ENCODE results near the gene NCOA3.
"Not testable (repeated sequence)": the region's sequence is repeated elsewhere in the genome, so short reads cannot be mapped to it uniquely, and the experiment has no call there.

The NCOA3 gene

DNA sequence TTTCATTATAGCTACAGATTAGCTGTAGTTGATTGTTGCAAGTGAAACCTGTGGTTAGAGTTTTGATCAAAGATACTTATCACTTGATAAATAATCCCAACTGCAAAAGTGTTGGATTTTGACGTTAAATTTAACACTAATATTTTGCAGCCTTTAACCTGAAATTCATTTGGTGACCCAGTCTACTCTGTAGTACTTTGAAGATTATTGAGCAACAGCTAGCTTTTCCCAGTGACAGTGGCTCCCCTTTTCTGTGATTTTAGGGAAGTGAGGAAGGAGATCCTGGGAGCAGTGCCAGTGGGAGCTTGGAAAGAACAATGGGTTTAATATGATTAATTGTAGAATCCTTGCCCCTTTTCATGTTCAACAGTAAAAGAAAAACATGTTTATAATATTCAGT is 76.9 kb downstream of the NCOA3 start:
- CTCF ChIA-PET: interaction anchor here (0.6 to 0.8 kb wide), 4 partner anchors 17 to 55 kb away, joined by 3 to 4 read pairs (median 3); no protein-coding TSS in a partner anchor
- no peak for DNase-seq (ENCODE audit: low spot score)
- TF ChIP-seq, protein P1, sequence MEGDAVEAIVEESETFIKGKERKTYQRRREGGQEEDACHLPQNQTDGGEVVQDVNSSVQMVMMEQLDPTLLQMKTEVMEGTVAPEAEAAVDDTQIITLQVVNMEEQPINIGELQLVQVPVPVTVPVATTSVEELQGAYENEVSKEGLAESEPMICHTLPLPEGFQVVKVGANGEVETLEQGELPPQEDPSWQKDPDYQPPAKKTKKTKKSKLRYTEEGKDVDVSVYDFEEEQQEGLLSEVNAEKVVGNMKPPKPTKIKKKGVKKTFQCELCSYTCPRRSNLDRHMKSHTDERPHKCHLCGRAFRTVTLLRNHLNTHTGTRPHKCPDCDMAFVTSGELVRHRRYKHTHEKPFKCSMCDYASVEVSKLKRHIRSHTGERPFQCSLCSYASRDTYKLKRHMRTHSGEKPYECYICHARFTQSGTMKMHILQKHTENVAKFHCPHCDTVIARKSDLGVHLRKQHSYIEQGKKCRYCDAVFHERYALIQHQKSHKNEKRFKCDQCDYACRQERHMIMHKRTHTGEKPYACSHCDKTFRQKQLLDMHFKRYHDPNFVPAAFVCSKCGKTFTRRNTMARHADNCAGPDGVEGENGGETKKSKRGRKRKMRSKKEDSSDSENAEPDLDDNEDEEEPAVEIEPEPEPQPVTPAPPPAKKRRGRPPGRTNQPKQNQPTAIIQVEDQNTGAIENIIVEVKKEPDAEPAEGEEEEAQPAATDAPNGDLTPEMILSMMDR (conservative IDR thresholded peaks at IDR 0.05; ENCODE audit: low read depth): no peak
- POLR2A ChIA-PET (ENCODE audit: low non-redundant PET): no interaction called here
- no peak overlapping the region for H3K27ac ChIP-seq

DNA sequence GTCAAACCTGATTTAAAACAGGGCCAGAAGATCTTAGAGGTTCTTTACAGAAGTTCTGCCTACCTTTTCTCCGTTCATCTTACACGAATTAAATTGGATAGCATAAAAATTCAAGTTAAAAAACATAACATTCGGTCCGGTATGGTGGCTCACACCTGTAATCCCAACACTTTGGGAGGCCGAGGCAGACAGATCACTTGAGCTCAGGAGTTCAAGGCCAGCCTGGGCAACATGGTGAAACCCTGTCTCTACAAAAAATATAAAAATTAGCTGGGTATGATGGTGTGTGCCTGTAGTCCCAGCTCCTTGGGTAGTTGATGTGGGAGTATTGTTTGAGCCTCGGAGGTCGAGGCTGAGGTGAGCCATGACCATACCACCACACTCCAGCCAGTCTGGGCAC is 79.0 kb downstream of the NCOA3 start:
- CTCF ChIA-PET: interaction anchor here (1.1 kb wide), 1 partner anchor 8 kb away, joined by 3 read pairs; no protein-coding TSS in a partner anchor
- POLR2A ChIA-PET (ENCODE audit: low non-redundant PET); DNase-seq (ENCODE audit: low spot score); H3K27ac ChIP-seq: not testable (repeated sequence)

DNA sequence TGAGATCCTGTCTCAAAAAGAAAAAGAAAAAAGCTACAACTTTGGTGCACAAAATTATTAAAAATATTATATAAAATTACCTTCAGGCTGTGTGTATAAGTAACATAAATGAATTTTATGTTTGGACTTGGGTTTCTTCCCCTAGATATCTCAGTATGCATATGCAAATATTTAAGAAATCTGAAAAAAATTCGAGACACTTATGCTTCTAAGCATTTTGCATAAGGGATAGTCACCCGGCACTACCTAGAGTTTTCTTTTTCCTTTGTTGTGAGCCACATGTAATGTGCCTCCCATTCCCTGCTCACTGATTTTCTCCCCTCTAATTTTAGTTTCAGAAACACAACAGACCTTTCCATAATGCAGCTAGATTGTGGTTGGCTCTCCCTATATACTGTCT is 79.4 kb downstream of the NCOA3 start:
- DNase-seq (ENCODE audit: low spot score): no peak
- H3K27ac ChIP-seq: no peak overlapping the region
- CTCF ChIA-PET: interaction anchor here (0.6 to 1.1 kb wide), 3 partner anchors 8 to 517 kb away, joined by 3 to 4 read pairs (median 3); no protein-coding TSS in a partner anchor
- TF ChIP-seq, protein P1 (conservative IDR thresholded peaks at IDR 0.05; ENCODE audit: low read depth): no peak
- POLR2A ChIA-PET (ENCODE audit: low non-redundant PET): no interaction called here

DNA sequence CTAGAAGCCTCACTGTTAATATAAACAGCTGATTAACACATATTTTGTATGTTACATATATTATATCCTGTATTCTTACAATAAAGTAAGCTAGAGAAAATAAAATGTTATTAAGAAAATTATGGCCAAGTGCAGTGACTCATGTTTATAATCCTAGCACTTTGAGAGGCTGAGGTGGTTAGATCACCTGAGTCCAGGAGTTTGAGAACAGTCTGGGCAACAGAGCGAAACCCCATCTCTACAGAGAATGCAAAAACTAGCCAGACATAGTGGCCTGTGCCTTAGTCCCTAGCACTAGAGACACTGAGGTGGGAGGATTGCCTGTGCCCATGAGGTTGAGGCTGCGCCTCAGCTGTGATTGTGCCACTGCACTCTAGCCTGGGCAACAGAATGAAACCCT is 81.9 kb downstream of the NCOA3 start:
- H3K27ac ChIP-seq: no peak overlapping the region
- TF ChIP-seq, protein P1 (conservative IDR thresholded peaks at IDR 0.05; ENCODE audit: low read depth): no peak
- POLR2A ChIA-PET (ENCODE audit: low non-redundant PET): no interaction called here
- CTCF ChIA-PET: interaction anchor here (0.5 kb wide), 1 partner anchor 31 kb away, joined by 4 read pairs; no protein-coding TSS in a partner anchor
- no peak for DNase-seq (ENCODE audit: low spot score)

DNA sequence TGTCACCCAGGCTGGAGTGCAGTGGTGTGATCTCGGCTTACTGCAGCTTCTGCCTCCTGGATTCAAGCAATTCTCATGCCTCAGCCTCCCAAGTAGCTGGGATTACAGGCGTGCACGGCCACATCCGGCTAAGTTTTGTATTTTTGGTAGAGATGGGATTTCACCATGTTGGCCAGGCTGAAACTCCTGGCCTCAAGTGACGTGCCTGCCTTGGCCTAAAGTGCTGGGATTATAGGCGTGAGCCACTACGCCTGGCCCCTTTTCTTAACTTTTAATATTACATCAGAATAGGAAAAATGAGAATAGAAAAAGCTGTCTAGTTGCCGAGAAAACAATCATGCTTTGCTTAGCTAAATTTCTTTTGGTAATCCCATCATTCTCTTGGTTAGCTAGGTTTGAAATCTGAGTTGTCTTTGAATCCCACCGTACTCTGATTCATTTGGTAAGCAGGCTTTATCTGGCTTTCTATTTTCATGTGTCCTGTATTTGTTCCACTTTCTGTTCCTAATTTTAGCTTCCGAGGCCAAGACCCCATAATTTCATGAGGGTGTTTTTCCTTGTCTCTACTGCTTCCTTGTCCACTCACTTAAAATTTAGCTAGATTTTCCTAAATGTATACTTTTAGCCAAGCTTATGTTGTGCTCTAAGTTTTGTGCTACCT is 83.5 kb downstream of the NCOA3 start:
- POLR2A ChIA-PET (ENCODE audit: low non-redundant PET): no interaction called here
- CTCF ChIA-PET: interaction anchor here (0.7 kb wide), 1 partner anchor 10 kb away, joined by 3 read pairs; no protein-coding TSS in a partner anchor
- TF ChIP-seq, protein P1 (conservative IDR thresholded peaks at IDR 0.05; ENCODE audit: low read depth): no peak
- H3K27ac ChIP-seq: no peak overlapping the region
- DNase-seq (ENCODE audit: low spot score): no peak

DNA sequence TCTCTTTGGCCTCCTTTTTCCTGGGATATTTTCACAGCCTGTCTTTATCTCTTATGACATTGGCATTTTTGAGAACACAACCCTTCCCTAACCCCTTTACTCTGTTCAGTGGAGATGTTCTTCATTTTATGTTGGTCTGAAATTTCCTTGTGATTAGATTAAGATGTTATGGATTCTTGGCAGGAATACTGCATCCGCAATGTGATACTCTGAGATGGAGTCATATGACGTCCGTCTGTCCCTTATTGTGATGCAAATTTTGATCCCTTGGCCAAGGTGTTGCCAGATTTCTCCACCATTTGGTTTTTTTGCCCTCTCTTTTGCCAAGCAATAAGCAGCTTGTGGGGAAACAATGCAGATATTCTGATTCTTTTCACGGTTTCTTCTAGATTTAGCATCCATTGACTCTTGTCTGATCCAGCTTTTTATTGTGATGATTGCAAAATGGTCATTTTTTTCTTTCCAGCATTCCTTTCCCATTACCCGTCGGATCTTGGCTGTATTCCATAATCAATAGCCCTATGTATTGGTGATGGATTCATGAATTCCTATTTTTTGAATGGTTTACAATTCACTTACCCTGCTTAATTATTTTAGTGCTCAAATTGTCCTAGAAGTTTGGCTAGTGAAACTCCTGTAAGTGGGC is 85.1 kb downstream of the NCOA3 start:
- TF ChIP-seq, protein P1 (conservative IDR thresholded peaks at IDR 0.05; ENCODE audit: low read depth): no peak
- CTCF ChIA-PET: interaction anchor here (0.5 to 0.7 kb wide), 3 partner anchors 15 to 884 kb away, joined by 3 to 5 read pairs (median 3); no protein-coding TSS in a partner anchor
- POLR2A ChIA-PET (ENCODE audit: low non-redundant PET): no interaction called here
- H3K27ac ChIP-seq: no peak overlapping the region
- DNase-seq (ENCODE audit: low spot score): no peak

DNA sequence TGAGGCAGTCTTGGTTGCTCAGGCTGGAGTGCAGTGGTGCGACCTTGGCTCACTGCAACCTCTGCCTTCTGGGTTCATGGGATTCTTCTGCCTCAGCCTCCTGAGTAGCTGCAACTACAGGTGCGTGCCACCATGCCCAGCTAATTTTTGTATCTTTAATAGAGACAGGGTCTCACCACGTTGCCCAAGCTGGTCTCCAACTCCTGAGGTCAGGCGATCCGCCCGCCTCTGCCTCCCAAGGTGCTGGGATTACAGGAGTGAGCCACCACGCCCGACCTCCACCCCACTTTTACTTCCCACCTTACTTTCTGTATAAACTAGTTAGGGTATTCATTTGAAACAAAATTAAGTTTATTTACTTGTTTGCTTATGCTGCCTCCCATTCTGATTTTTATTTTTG is 86.5 kb downstream of the NCOA3 start:
- H3K27ac ChIP-seq: no peak overlapping the region
- POLR2A ChIA-PET (ENCODE audit: low non-redundant PET): no interaction called here
- CTCF ChIA-PET: no interaction called here
- TF ChIP-seq, protein P1 (conservative IDR thresholded peaks at IDR 0.05; ENCODE audit: low read depth): no peak
- DNase-seq (ENCODE audit: low spot score): no peak
